ENCODE data around the gene S100A7. TPM values are rescaled to one million over a fixed set of nuclear protein-coding genes. Genes with fewer than 3 reads are reported as not detected.

Gene S100A7
- total and polyA plus RNA-seq, 2 of the 4 experiments (the other 2 are of a cell fraction), result not detected

- H3K9ac ChIP-seq (ENCODE audit: low read depth, low read length), result no peak within 1 kb of the TSS
- no peak within 1 kb of the TSS for H2BK20ac ChIP-seq (ENCODE audit: low read depth, low read length)
These were observed 44.4 kb downstream of the S100A7 start, which contains the start of gene S100A7A for GRCh38 chr1:153415850-153416570. TSS of gene S100A7A (plus strand) at chr1:153416520. CDS start at chr1:153418083, 1,563 bp downstream.

More at GRCh38 chr1:153415850-153416570, 44.4 kb downstream of the S100A7 start, which contains the start of gene S100A7A:
- no peak within 1 kb of the TSS for H2BK120ac ChIP-seq (ENCODE audit: low read depth, low read length)
- 0% methylated on average over 1 of the region's 6 CpGs; no CpG with 5 or more reads in 1 of the 2 experiments for WGBS, 2 experiments (ENCODE audit: extremely low coverage in 2 of 2, insufficient read length in 1 of 2)
- in situ Hi-C loops (cut with MboI; ENCODE audit: low sequenced_read_pairs), result no loop called here
- H3K27ac ChIP-seq (ENCODE audit: insufficient read depth, low read length), result no peak within 1 kb of the TSS
- H2BK5ac ChIP-seq (ENCODE audit: low read depth, low read length, poor library complexity, severe bottlenecking), result no peak within 1 kb of the TSS
- no TSS peak for BruUV-seq (replicated peaks)
- no peak within 1 kb of the TSS for H4K8ac ChIP-seq (ENCODE audit: low read depth in 2 of 2, low read length in 2 of 2)
- H2AK5ac ChIP-seq (ENCODE audit: low read depth, low read length), result no peak within 1 kb of the TSS
- intact Hi-C loops (cut with micrococcal nuclease), result no loop called here
- no peak within 1 kb of the TSS for H3K18ac ChIP-seq (ENCODE audit: low read depth, low read length)
- H4K5ac ChIP-seq (ENCODE audit: low read depth, low read length), result no peak within 1 kb of the TSS
- no peaks in the 10 kb centered on the region for H3K9me1 ChIP-seq (ENCODE audit: insufficient read depth, low read length)
- no peaks in the 10 kb centered on the region for H3K79me1 ChIP-seq (ENCODE audit: low read depth in 1 of 2, low read length in 2 of 2)
- H3K9me3 ChIP-seq (ENCODE audit: control insufficient read depth, insufficient read depth, low read length), result no peaks in the 10 kb centered on the region
- H3K27me3 ChIP-seq (ENCODE audit: control insufficient read depth, insufficient read depth, low read length), result no peaks in the 10 kb centered on the region
- H3K14ac ChIP-seq (replicated peaks; ENCODE audit: low read depth, low read length), result no peak within 1 kb of the TSS
- H4K20me1 ChIP-seq (ENCODE audit: insufficient read depth, low read length), result no peaks in the 10 kb centered on the region
- no peaks in the 10 kb centered on the region for H3K36me3 ChIP-seq (ENCODE audit: control insufficient read depth, insufficient read depth, low read length)
- CTCF ChIA-PET, result no interaction called here
- no peak within 1 kb of the TSS for H3K4me2 ChIP-seq (ENCODE audit: low read depth, low read length)
- H3K4me1 ChIP-seq (ENCODE audit: control insufficient read depth, insufficient read depth, low read length), result no peaks in the 10 kb centered on the region
- H2AK9ac ChIP-seq (replicated peaks; ENCODE audit: low read depth, low read length, poor library complexity), result no peak within 1 kb of the TSS
- no peak within 1 kb of the TSS for H2BK15ac ChIP-seq (ENCODE audit: low read depth, low read length)
- TF ChIP-seq, protein P1, sequence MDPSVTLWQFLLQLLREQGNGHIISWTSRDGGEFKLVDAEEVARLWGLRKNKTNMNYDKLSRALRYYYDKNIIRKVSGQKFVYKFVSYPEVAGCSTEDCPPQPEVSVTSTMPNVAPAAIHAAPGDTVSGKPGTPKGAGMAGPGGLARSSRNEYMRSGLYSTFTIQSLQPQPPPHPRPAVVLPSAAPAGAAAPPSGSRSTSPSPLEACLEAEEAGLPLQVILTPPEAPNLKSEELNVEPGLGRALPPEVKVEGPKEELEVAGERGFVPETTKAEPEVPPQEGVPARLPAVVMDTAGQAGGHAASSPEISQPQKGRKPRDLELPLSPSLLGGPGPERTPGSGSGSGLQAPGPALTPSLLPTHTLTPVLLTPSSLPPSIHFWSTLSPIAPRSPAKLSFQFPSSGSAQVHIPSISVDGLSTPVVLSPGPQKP (IDR thresholded peaks at IDR 0.05; ENCODE audit: borderline replicate concordance, low read depth, low read length), result no peak
- TF ChIP-seq RCOR1 (IDR thresholded peaks at IDR 0.05; ENCODE audit: insufficient replicate concordance, low read length), result no peak
- no peak for TF ChIP-seq MXI1 (IDR thresholded peaks at IDR 0.05; ENCODE audit: borderline replicate concordance, low read depth, low read length)
- TF ChIP-seq SMC3 (IDR thresholded peaks at IDR 0.05; ENCODE audit: low read depth, low read length), result no peak
- no peak for TF ChIP-seq USF2 (IDR thresholded peaks at IDR 0.05; ENCODE audit: low read depth, low read length)
- TF ChIP-seq FOS (IDR thresholded peaks at IDR 0.05; ENCODE audit: low read depth, low read length), result no peak
- TF ChIP-seq, protein P2, sequence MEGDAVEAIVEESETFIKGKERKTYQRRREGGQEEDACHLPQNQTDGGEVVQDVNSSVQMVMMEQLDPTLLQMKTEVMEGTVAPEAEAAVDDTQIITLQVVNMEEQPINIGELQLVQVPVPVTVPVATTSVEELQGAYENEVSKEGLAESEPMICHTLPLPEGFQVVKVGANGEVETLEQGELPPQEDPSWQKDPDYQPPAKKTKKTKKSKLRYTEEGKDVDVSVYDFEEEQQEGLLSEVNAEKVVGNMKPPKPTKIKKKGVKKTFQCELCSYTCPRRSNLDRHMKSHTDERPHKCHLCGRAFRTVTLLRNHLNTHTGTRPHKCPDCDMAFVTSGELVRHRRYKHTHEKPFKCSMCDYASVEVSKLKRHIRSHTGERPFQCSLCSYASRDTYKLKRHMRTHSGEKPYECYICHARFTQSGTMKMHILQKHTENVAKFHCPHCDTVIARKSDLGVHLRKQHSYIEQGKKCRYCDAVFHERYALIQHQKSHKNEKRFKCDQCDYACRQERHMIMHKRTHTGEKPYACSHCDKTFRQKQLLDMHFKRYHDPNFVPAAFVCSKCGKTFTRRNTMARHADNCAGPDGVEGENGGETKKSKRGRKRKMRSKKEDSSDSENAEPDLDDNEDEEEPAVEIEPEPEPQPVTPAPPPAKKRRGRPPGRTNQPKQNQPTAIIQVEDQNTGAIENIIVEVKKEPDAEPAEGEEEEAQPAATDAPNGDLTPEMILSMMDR (conservative IDR thresholded peaks at IDR 0.05; ENCODE audit: low read depth, low read length), result no peak
- TF ChIP-seq CEBPB (IDR thresholded peaks at IDR 0.05; ENCODE audit: low read depth, low read length), result no peak
- no peak for TF ChIP-seq POLR2A (IDR thresholded peaks at IDR 0.05; ENCODE audit: low read depth, low read length)
- no peak for TF ChIP-seq MAZ (IDR thresholded peaks at IDR 0.05; ENCODE audit: borderline replicate concordance, low read depth, low read length)
- no peak for TF ChIP-seq BHLHE40 (IDR thresholded peaks at IDR 0.05; ENCODE audit: low read depth, low read length)
- no peak for TF ChIP-seq MAFK (IDR thresholded peaks at IDR 0.05; ENCODE audit: low read depth, low read length)
- no peak for TF ChIP-seq RAD21 (IDR thresholded peaks at IDR 0.05; ENCODE audit: low read length)
- no peak for TF ChIP-seq RFX5 (IDR thresholded peaks at IDR 0.05; ENCODE audit: low read depth, low read length)
- TF ChIP-seq CHD1 (IDR thresholded peaks at IDR 0.05; ENCODE audit: low read depth, low read length), result no peak
- TF ChIP-seq NFE2L2 (IDR thresholded peaks at IDR 0.05; ENCODE audit: low read depth, low read length), result no peak
- no peak within 1 kb of the TSS for H3K23ac ChIP-seq (ENCODE audit: low read depth, low read length)
- DNase-seq (no peak), ATAC-seq (ENCODE audit: low read depth) (no peak)
- no peak within 1 kb of the TSS for H2AFZ ChIP-seq (replicated peaks; ENCODE audit: low read length, poor library complexity)
- no peak within 1 kb of the TSS for H3K56ac ChIP-seq (ENCODE audit: extremely low read depth, insufficient read depth, low read length)
- POLR2A ChIA-PET (ENCODE audit: unreplicated experiment), result no interaction called here
- H4K91ac ChIP-seq (ENCODE audit: insufficient read depth, low read depth, low read length), result no peak within 1 kb of the TSS
- no peak within 1 kb of the TSS for H3K4ac ChIP-seq (ENCODE audit: low read depth, low read length)
- dilution Hi-C loops (cut with HindIII; ENCODE audit: low sequenced_read_pairs, unreplicated experiment), result no loop called here
- H3K4me3 ChIP-seq (ENCODE audit: insufficient read depth, low read depth, low read length), result no peak within 1 kb of the TSS

Measured in IMR-90 (cell line).